ENCODE data around the gene RPL27.

Gene RPL27

GRCh38 chr17:43051969-43052368 is 53.8 kb downstream of the RPL27 start:
- no peak for DNase-seq (ENCODE audit: low spot score)
